IPS DF 19.7 (cell line): ENCODE results near the gene LIPA.

Source experiments
- DNase-seq: peaks from one replicate; pipeline ENCODE4 v3.0.0-alpha.2; 2013; ENCODE audit warnings: low read depth, low spot score

The LIPA gene

DNA sequence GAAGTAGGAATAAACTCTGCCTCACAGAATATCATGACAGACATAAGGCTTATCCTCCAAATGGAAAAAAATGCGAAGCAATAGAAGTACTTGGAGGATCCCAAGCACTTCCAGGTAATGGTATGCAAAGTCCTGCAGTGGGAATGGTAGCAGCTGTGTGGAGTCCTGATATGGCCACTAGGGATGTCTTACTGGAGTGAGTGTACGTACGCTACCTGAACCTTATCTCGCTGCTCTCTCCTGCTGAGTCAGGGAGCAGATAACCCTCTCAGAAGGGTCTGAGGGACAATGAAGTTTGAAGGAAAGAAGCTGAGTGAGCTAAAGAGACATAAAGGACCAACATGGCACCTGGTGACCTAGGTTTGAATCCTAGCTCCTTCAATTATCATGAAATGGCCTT, 86.7 kb downstream of the LIPA start:
- DNase-seq, result no peak

DNA sequence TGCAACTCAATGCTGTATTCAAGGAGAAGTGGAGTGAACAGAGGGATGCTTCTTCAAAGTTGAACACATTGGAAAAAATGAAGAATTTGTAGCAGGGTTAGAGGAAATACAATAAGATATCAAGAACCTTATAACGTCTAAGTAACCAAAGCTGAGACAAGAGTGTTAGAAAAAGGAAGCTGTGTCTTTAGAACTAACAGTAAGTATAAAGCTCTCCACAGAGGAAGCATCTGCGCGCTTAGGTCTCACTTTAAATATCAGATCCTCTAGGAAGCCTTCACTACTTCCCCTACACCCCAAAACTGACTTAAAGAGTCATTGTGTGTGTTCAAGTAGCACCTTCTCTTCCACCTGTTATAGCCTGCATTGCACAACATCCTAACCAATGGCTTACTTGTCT, 87.5 kb downstream of the LIPA start:
- DNase-seq, result no peak
